Kidney epithelial cell (primary cell): Measurements from ENCODE around the gene RBBP4. TPM values are rescaled to one million over a fixed set of nuclear protein-coding genes. Genes with fewer than 3 reads are reported as not detected.

Experiments used
- DNase-seq: peaks from one replicate; pipeline ENCODE4 v3.0.0-alpha.2; 2010; ENCODE audit warnings: low read depth
- H3K27me3 ChIP-seq: 2 replicates; pipeline ENCODE4 v1.6.0; 2011; ENCODE audit warnings: low read length; ENCODE audit not compliant: control insufficient read depth, insufficient read depth
- H3K36me3 ChIP-seq: 2 replicates; pipeline ENCODE4 v1.5.1; 2011; ENCODE audit warnings: low read length; ENCODE audit not compliant: control insufficient read depth, insufficient read depth
- H3K4me3 ChIP-seq: 2 replicates; pipeline ENCODE4 v1.5.1; 2011; ENCODE audit warnings: low read depth, mild to moderate bottlenecking, control low read depth, low read length
- CTCF ChIP-seq: IDR thresholded peaks from 2 replicates; pipeline ENCODE4 v1.5.1; 2011; ENCODE audit warnings: mild to moderate bottlenecking, moderate library complexity, low read length, control low read depth, inconsistent platforms; ENCODE audit not compliant: insufficient read depth, poor library complexity, severe bottlenecking
- total RNA-seq: library from RNA; depleted of rRNA; stranded (reverse); fragments of >200 nt; gene quantifications from 2 replicates; pipeline ENCODE4 v1.2.3, GENCODE V29; 2015

Gene RBBP4
- total RNA-seq: 216 and 245 TPM in 2 replicates

- no peak for TF ChIP-seq CTCF
- Histone ChIP-seq H3K4me3 (peak within 1 kb of the TSS; percentile 91), H3K36me3 (peaks cover 4% of the 10 kb centered on the region), H3K27me3 (no peaks in the 10 kb centered on the region)
- DNase-seq: peak; percentile 80
Observed at GRCh38 chr1:32650752-32651460, at the start of gene RBBP4. RBBP4 (plus strand) TSS chr1:32651208; CDS start chr1:32651307, 99 bp downstream.

GRCh38 chr1:32605711-32606424 is 45.1 kb upstream of the RBBP4 start:
- no peak for TF ChIP-seq CTCF
- Histone ChIP-seq H3K36me3 (no peaks in the 10 kb centered on the region), H3K4me3 (no peak overlapping the region), H3K27me3 (no peaks in the 10 kb centered on the region)
- DNase-seq: no peak

- no peak for DNase-seq
- no peak overlapping the region for H3K4me3 ChIP-seq
- no peak for TF ChIP-seq CTCF
- no peaks in the 10 kb centered on the region for H3K27me3 ChIP-seq
- H3K36me3 ChIP-seq: no peaks in the 10 kb centered on the region
Observed at GRCh38 chr1:32606565-32607371, 44.2 kb upstream of the RBBP4 start.

- no peak for DNase-seq
- Histone ChIP-seq H3K36me3 (no peaks in the 10 kb centered on the region), H3K4me3 (no peak overlapping the region), H3K27me3 (no peaks in the 10 kb centered on the region)
- TF ChIP-seq CTCF: no peak
Observed at GRCh38 chr1:32609180-32609579, 41.8 kb upstream of the RBBP4 start.

GRCh38 chr1:32611859-32612188 is 39.2 kb upstream of the RBBP4 start:
- no peak for DNase-seq
- Histone ChIP-seq H3K4me3 (peak overlapping the region; percentile 51), H3K36me3 (no peaks in the 10 kb centered on the region), H3K27me3 (no peaks in the 10 kb centered on the region)
- no peak for TF ChIP-seq CTCF
